Activated CD4-positive, alpha-beta T cell treated with anti-CD3 and anti-CD28 coated beads for 4 hours (primary cell): ENCODE data around the gene YES1.

ENCODE experiments used
- DNase-seq, 2 donors: peaks; one replicate each; pipeline ENCODE4 v3.0.0-alpha.2; 2020

The YES1 gene

DNA sequence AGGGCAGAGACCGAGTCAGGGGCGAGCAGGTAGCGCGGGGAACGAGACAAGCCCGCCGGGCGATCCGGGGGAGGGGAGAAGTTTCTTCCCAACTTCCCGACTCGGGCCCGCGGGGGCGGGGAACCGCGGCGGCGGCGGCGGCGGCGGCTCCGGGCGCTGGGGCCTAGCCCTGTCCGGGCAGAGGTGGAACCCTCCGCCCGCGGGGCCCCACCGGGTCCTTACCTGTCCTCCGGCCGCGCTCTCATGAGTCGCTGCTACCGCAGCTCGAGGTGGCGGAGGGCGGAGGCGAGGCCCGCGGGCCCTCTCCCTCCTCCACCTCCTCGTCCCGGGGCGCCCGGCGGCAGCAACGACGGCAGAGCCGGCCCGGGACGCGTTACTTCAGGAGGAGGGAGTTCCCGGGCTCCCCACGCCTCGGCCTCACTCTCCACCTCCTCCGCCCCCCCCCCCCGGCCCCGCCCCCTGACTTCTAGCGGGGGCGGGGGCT lies at the start of gene YES1:
Gene YES1, minus strand, starts transcription at position 351 of the 484 bp plus-strand sequence. CDS start 55,415 bp downstream, outside the sequence.
- DNase-seq = peak; percentile 66 to 81

DNA sequence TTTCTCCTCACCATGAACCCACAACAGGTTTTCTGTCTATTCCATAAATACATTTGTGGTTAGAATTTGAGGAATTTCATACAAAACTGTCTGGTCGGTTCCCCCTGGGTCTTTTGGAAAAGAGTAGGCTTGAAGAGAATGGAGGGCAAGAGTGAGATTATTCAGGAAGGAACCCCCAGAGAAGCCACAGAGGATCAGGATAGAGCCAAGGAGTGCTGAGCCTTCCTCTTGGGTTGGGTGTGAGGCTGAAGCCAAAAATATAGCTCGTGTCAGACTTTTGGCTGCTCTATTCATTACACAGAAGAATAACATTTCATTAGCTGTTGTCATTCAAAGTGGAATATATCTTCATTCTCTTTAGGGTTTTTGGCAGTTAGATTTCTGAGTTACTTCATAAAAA lies 45.9 kb upstream of the YES1 start:
- no peak for DNase-seq

DNA sequence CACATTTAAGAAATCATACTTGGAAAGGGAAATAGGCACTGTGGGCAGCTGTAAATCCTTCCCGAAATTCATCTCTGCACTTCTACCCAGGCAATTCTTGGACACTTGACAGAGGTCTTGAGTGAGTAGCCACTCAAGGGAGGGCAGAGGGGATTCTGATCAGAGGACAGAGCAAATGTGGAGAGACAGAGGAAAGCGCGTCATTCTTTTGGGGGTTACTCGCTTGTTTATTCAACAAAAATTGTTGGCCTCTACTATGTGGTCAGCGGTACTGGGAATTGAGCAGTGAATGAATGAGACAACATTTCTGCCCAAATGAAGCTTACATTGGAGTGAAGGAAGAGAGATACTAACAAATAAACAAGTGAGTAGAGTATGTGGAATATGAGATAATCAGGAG lies 41.4 kb upstream of the YES1 start:
- DNase-seq = no peak

DNA sequence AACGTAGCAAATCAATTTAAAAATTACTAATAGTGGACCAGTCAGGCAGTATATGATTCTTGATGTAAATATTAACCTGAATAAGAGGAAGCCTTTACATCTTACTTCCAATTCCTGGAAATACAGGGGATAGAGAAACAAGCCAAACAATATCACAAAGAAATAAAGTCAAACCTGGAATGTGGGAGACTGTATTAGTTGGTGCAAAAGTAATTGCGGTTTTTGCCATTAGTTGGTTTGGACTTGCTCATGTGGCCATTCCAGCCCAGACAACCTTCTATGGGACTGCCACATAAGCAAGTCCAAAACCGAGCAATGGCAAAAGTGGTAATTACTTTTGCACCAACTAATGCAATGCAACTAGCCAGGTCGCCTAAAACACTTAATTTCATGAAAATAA lies 38.9 kb upstream of the YES1 start:
- no peak for DNase-seq

DNA sequence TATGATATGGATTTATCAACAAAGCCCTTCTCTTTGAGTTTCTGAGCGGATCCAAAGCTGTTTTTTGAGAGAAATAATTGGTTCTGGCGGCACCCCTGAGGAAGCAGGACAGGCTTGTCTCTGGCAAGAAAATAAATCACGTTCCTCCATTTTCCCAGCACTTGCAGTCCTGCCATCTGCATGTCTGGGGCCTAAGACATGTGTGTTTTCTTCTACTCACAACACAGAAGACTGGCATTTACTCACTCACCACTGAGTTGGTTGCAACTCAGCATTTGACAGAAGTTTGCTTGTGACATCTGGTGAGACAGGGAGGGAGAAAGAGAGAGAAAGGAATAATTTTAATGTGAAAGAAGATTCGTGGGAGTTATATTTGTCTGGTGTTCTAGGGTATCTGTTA lies 37.0 kb upstream of the YES1 start:
- DNase-seq = no peak

DNA sequence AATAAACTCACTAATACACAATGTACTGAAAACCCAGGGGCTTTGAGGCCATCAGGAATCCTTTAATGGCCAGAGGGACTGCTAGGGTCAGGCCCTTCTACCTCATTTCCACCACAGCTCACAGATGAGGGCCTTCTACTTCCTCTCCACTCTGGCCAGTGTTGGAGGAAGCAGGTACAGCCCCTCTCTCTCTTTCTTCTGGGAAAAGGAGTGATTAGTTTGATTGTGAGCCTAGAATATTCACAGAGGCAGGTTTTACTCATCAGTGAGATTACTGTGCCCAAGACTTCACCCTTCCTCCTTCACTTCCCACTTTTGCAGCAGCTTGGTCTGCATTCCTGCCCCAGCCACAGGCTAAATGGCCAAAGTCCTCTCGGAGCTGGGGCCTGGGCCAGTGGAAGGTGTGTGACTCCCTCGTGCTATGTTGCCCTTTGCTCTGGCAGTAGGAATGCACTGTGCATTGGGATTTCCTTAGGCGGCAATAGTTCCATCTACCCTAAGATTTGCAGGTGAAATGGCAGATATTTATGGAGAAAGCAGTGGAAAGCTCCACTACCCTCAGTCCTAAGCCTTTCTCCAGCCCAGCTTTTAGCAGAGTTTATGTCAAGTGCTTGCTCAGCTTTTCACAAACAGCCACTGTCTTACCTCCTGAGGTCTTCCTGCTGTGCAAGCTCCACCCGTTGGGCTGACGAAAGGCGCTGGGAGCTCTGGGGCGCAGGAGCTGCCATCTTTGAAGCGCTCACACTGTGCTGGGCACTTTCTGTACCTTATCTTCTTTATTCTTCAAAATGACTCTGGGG lies 36.2 kb upstream of the YES1 start:
- no peak for DNase-seq

DNA sequence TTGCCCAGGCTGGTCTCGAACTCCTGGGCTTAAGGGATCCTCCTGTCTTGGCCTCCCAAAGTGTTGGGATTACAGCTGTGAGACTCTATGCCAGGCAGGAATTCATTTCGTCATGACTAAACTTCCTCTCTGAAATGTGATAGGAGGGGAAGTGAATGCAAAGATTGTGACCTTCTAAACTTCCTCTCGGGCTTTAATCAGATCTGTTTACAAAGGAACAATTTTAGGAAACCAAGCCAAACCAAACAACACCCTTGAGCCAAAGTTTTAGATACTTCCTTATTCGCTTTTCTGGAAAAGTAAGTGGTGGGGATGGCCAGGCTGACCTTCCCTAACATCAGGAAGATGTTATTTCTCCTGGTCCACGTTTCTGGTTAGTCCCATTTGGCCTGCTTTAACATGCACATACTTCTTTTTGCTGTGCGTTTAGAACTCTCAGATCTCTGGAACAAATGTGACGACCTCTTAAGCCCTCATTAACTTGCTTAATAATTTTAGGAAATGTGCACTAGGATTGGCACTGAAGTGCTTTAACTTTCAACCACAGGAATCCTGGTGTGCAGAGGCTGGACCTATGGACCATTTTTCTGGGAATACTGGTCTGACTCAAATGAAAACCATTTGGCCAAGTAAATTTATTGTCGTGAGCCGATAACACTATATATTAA lies 33.2 kb upstream of the YES1 start:
- DNase-seq = no peak

DNA sequence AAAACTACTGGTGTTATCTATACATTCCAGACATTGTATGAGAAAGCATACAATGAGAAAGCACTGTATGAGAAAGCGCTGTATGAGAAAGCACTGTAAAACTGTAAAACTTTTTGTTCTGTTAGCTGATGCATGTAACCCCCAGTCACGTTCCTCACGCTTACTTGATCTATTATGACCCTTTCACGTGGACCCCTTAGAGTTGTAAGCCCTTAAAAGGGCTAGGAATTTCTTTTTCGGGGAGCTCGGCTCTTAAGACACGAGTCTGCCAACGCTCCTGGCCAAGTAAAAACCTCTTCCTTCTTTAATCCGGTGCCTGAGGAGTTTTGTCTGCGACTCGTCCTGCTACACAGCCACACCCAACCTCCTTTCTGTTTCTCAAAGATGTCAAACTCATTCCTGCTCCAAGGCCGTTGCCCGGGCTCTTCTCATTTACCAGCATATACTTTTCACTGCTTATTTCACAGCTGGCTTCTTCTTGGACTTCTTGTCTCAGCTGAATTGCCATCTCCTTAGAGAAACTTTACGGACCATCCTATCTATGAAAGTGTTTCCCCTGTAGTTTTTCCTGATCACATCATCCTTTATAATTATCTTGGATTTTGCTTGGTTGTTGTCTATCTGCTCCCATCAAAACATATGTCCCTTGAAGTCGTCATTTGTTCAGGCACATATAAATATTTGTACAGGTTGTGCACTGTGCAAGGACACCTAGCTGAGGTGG lies 29.8 kb upstream of the YES1 start:
- DNase-seq = no peak

DNA sequence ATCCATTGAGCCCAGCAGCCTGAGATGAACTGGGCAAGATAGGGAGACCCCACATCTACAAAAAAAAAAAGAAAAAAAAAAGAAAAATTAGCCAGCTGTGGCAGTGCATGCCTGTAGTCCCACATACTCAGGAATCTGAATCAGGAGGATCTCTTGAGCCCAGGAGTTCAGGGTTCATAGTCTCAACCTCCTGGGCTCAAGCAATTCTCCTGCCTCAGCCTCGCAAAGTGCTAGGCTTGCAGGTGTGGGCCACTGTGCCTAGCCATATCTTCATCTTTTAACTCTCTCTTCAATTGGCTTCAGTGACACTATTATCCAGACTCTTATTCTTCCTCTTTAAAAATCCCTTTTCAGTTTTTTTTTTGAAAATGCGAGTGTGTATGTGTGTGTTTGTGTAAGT lies 28.5 kb upstream of the YES1 start:
- no peak for DNase-seq

DNA sequence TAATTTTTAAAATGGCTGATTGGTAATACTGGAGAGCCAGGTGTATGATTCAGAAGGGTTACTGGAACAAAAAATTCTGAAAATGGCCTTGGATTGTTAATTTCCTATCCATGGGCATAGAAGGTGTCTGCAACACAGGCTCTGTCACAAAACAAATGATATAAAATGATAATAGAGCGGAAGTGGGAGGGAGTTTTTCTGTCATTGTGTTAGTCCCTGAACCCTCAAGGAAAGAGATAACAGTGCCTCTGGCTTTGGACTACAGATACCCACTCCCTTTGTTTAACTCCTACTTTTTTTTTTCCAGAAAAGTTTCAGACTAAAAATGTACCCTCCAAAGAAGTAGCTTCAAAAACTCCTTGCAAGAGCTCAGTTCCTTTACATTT lies 28.0 kb upstream of the YES1 start:
- DNase-seq = no peak

DNA sequence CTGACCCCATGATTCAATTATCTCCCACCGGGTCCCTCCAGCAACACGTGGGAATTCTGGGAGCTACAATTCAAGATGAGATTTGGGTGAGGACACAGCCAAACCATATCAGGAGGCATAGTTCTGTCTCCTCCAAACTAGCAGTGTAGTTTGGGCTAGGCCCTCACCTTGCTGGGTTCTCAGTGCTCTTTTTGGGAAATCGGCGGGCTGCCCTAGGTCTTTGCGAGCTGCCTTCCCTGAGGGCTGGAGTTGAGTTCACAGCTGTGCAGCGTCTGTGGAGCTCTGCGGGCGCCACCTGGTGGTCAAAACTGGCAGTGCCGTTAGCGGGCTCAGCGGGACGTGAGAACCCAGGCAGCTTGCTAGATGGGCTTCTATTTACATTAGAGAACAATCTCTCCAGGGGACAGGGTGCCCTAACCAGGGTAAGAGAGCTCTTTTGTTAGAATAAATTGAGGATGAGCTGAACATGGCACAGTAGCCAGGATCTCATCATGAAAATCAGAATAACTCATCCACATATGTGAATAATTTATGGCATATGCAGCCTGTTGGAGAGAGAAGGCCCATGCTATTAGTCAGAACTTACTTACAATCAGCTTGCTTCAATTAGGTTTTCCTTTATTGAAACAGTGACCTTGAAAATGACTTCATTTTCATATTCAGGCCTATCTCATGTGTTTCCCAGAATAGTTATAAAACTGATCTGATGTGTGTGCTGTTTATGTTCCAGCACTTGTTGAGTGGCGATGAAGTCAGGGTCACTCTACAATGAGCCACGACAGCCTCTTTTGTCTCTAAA lies 27.4 kb upstream of the YES1 start:
- peak; percentile 81 to 92 for DNase-seq

DNA sequence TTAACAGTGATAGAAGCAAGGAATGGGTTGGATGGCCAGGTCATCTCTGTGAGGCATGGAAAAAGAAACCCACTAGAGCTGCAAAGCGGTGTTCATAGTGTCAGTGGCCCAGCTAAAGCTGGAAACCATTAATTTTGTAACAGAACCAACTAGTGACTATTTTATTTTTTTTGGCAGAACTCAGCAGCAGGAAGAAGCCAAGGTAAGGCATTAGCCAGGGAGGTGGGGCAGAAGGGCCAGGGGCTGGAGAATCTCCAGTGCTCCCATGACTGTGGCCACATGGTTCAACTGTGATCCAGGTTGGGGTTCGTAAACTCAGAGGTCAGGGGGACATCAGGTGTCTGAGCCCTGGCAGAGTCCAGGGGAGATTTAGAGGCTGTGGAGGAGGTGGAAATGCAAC lies 25.9 kb upstream of the YES1 start:
- DNase-seq = no peak

DNA sequence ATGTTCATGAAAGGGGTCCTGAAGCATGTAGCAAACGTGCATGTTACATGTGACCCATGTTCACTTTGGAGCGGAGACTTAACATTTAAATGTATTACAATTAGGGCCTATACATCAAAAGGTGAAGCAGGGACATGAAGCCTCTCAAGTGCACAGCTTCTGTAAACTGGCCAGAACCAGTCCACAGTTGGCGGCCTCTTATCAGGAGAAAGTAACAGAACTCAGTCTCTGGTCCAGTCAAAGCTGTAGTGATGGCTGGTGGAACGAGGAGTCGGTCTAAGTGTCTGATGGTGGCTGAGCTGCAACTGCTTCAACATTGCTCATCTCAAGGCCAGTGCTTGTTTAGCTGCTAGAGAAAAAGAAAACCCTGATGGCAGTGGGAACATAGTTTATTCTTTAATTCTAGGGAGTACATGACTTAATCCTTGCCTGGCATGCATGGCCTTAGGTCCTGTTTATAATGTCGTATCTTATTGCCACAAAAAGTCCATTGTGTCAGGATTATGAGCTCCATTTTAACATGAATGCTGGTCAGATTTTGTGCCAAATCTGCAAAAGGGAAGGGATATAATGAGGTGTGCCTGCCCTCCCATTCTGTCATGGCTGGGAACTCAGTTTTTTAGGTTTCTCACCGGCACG lies 22.2 kb upstream of the YES1 start:
- no peak for DNase-seq

DNA sequence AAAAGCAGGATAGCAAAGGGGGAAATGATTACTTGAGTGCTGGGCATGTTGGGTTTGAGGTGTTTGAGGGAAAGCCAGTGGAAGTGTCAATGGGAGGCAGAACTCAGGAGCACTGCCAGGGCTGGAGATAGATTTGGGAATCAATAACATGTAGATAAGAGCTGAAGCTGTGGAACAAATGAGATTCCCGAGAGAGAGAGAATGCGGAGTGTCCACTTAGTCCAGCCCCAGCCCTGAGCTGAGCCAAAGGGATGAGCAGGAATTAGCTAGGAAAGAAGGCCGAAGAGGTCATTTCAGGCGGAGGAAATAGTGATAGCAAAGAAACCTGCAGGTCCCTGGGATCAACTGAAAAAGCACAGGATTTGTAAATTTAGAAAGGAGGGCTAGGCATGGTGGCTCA lies 21.2 kb upstream of the YES1 start:
- no peak for DNase-seq

DNA sequence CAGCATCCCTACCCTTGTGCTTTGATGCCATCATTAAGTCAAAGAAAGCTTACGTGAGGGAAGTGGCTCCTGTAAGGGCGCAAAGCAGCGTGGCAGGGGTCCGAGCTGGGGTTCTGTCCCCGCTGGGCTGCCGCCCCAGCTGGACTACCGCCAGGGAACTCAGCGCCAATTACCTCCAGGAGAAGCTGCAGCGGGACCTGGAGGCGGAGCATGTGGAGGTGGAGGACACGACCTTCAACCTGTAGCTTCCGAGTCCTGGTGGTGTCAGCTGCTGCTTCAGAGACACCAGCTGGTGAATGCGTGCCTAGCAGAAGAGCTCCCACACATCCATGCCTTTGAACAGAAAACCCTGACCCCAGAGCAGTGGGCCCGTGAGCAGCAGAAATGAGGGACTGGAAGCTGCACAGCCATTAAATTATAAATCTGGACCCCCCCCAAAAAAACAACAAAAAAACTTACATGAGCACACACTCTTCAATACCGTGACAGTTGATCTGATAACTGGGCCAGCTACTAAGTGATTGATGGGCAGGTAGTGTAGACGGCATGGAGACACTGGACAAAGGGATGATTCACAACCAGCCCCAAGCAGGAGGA lies 20.1 kb upstream of the YES1 start:
- peak; percentile 8 to 42 for DNase-seq

DNA sequence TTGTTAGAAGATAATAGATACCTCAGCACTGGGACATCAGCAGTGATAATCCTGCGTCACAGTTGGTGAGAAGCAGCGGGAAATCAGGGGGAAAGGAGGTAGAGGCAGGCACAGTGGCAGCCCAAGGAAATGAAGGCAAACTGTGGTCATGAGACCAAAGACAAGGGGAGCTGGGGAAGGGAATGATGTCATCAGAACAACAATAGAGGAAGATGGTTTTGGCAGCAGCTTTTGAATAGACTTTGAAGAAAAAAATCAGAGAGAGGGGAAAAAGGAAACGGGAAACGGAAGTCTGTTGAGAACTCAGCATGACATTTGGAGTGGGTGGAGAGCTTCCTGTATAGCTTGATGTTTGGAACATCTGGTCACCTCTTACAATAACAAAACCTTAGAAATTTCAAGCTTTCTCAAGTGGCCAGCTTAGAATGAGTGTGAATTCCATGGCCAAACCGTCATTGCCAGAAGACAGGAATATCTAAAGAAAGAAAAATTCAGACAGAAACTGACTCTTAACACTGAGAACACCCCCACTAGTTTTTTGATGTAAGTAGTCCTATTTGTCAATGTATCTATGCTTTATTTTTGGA lies 18.4 kb upstream of the YES1 start:
- DNase-seq = peak; percentile 29 to 45

DNA sequence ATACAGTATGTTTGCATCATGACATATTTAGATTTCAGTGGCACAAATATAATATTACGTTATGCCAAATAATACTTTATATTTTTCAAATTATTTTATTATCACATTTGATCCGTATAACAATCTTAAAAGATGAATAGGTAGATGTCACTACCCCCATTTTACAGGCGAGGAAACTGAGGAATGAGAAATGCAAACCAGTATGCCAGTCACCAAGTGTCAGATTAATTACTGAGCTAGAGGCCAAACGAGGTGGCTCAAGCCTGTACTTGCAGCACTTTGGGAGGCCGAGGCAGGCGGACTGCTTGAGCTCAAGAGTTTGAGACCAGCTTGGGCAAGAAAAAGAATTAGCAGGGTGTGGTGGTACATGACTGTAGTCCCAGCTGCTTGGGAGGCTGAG lies 17.4 kb upstream of the YES1 start:
- DNase-seq = no peak

DNA sequence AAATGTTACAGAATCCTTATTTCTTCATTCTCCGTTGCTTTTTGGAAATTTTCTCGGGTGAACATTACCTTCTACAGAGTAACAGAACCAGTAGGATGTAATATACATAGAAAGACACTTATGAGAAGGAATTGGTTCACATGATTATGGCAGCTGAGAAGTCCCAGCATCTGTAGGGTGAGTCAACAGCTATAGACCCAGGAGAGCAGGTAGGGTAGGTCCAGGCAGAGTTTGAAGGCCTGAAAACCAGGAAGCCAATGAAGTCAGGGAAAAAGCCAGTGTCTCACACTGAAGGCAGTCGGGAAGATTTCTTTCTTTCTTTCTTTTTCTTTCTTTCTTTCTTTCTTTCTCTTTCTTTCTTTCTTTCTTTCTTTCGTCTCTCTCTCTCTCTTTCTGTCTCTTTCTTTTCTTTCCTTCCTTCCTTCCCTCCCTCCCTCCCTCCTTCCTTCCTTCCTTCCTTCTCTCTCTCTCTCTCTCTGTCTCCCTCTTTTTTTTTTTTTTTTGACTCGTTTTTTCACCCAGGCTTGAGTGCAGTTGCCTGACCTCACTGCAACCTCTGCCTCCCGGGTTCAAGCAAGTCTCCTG lies 15.1 kb upstream of the YES1 start:
- no peak for DNase-seq

DNA sequence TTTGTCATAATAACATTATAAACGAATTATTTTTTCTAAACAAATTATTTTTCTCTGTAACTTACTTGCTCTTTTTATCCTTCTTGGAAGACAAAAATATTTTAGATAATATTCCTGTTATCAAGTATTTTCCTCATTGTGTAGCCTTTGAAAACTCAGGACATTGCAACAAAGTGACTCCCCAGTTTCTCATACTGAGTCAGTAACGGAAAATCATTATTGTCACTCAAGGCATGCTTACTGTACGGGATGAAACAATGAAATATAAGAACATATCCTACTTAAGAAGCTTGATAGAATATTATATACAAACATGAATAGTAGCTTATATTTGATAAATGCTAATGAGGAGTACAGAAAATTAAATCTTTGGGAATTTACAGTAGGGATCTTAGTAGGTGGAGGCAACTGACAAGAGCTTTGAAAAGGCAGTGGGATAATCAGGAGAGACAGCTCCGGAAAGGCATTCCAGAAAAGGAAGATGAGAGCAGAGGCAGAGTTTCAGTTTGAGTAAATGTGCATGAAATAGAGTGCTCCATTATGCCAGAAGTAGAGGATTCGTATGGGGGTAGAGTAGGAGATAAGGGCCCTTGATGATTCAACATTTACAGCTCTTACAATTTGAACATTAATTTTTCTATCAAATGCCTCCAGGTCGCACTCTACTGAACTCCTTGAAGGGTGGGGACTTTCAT lies 14.0 kb upstream of the YES1 start:
- DNase-seq = no peak

DNA sequence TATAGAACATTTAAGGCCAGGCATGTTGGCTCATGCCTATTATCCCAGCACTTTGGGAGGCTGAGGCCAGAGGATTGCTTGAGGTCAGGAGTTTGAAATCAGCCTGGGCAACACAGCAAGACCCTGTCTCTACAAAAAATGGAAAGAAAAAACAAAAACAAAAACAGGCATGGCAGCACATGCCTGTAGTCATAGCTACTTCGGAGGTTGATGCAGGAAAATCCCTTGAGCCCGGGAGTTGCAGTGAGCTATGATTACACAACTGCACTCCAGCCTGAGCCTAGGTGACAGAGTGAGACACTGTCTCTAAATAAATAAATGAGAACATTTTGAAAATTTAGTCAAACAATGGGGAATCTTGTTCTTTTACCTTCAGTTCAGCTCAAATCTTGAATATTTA lies 12.1 kb upstream of the YES1 start:
- DNase-seq = no peak
